ENCODE measurements around the gene FRYL. TPM values are rescaled to one million over a fixed set of nuclear protein-coding genes. Genes with fewer than 3 reads are reported as not detected.

FRYL gene
- total and polyA plus RNA-seq, 2 of the 13 experiments (the other 11 are each of a cell fraction or from before 2014, with no cell fraction given): 9.7 to 19.6 TPM

DNA sequence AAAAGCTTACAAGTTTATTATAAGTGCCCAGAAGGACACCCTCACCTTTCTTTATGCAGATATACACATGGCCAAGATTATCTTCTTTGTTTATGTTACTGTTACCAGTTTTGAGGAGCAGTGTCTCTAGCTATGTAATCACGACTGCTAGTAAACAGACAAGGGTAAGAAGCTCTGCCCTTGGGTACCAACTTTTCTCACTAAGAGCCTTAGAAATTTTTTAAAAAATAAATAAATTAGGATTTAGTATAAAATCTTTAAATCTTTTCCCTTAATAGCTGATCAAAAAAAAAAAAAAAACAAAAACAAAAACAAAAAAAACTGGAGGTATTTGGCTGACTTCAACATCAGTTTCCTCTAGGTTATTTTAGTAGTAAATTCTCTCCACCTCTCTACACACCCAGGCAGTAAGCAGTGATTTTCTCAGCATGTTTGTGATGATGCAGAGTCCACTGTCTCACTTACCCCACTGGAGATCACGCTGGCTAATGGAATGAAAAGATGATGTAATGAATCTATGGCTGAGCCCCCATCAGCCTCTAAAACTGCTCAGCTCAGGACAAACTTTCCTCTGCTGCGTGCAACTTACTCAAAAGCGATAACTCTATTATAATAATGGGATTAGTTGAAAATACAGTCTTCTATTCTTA lies 125.9 kb downstream of the FRYL start:
- in situ Hi-C loops (cut with HindIII; ENCODE audit: extremely low pct_ligation_motif_present, low pct_unique_long_range_greater_than_20kb) (no loop called here), intact Hi-C loops (cut with micrococcal nuclease; ENCODE audit: unreplicated experiment) (no loop called here)
- ATAC-seq: no peak
- Histone ChIP-seq H3K27me3 (ENCODE audit: control insufficient read depth in 1 of 2, insufficient read depth in 2 of 2, low read length in 2 of 2) (no peaks in the 10 kb centered on the region), H2AFZ (ENCODE audit: low read length) (no peak overlapping the region), H4K20me1 (ENCODE audit: insufficient read depth, low read length) (no peaks in the 10 kb centered on the region), H3K9me3 (ENCODE audit: low read length) (no peaks in the 10 kb centered on the region), H3K36me3 (replicated peaks in 1 of 2; ENCODE audit: control insufficient read depth in 1 of 2, insufficient read depth in 2 of 2, low read length in 2 of 2) (no peaks in the 10 kb centered on the region), H3K4me2 (ENCODE audit: low read depth, low read length) (no peak overlapping the region), H3K4me3 (replicated peaks in 1 of 3; ENCODE audit: insufficient read depth in 1 of 3, low read depth in 2 of 3, low read length in 3 of 3) (no peak overlapping the region), H3K4me1 (ENCODE audit: insufficient read depth, low read length) (no peaks in the 10 kb centered on the region), H3K9ac (ENCODE audit: insufficient read depth, low read depth, low read length) (no peak overlapping the region), H3K79me2 (ENCODE audit: insufficient read depth, low read length) (no peaks in the 10 kb centered on the region), H3K27ac (ENCODE audit: extremely low read length, insufficient read depth, low read length) (no peak overlapping the region)
- POLR2A ChIA-PET: no interaction called here
- no peak for TF ChIP-seq ZSCAN21 (CRISPR knock-in tag; IDR thresholded peaks at IDR 0.05; ENCODE audit: borderline replicate concordance)
- no peak for TF ChIP-seq CBFB (CRISPR knock-in tag; IDR thresholded peaks at IDR 0.05)
- no peak for FAIRE-seq
- 98% methylated on average over 4 of the region's 4 CpGs for WGBS (ENCODE audit: low lambda C conversion rate)
- CTCF ChIA-PET (ENCODE audit: low intra/inter-chr PET ratio, low total read pairs): no interaction called here
- DNase-seq (ENCODE audit: low spot score): no peak
- no TSS peak for BruUV-seq (replicated peaks)

DNA sequence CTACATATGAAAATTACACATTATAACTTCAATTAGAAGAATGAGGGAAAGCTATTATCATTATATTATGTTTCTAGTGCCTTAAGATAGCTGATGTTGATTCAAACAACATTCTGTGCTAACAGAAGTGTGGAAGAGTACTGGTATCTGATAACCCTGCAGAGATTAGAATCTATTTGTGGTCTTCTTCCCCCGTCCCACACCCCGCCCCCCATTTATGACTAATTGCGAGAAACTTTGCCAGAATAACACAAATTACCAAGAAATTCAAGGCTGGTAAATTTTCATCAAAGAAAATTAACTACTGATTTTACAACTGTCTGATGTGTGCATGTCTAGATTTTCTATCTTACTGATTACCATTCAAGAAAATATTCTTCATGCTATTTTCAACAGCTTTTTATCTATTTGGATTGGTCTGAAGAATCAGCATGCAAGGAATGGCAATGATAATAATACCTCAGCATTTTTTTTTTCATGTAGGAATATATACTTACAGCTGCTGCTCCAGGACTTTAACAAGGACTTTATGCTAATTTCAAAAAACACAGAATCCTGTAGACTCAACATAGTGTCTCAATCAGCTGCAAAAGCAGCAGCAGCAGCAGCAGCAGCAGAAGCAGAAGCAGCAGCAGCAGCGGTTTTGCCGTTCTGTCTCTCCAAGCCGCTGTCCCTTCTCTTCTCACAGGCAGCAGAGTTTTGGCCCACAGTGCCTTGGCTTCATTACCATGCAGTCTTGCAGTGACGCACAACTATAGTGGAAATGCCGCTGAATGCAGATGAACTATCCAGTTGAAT lies 126.7 kb downstream of the FRYL start:
- FAIRE-seq: no peak
- H4K20me1 ChIP-seq (ENCODE audit: insufficient read depth, low read length): no peaks in the 10 kb centered on the region
- H3K9ac ChIP-seq (ENCODE audit: insufficient read depth, low read depth, low read length): no peak overlapping the region
- H3K79me2 ChIP-seq (ENCODE audit: insufficient read depth, low read length): no peaks in the 10 kb centered on the region
- in situ Hi-C loops (cut with HindIII; ENCODE audit: extremely low pct_ligation_motif_present, low pct_unique_long_range_greater_than_20kb) (no loop called here), intact Hi-C loops (cut with micrococcal nuclease; ENCODE audit: unreplicated experiment) (no loop called here)
- H3K27me3 ChIP-seq (ENCODE audit: control insufficient read depth in 1 of 2, insufficient read depth in 2 of 2, low read length in 2 of 2): no peaks in the 10 kb centered on the region
- CTCF ChIA-PET (ENCODE audit: low intra/inter-chr PET ratio, low total read pairs): no interaction called here
- no peak overlapping the region for H3K4me3 ChIP-seq (replicated peaks in 1 of 3; ENCODE audit: insufficient read depth in 1 of 3, low read depth in 2 of 3, low read length in 3 of 3)
- ATAC-seq: no peak
- no peak overlapping the region for H3K4me2 ChIP-seq (ENCODE audit: low read depth, low read length)
- H3K4me1 ChIP-seq (ENCODE audit: insufficient read depth, low read length): no peaks in the 10 kb centered on the region
- no peak for DNase-seq (ENCODE audit: low spot score)
- H3K27ac ChIP-seq (ENCODE audit: extremely low read length, insufficient read depth, low read length): no peak overlapping the region
- POLR2A ChIA-PET: no interaction called here
- 94% methylated on average over 8 of the region's 8 CpGs for WGBS (ENCODE audit: low lambda C conversion rate)
- H3K36me3 ChIP-seq (replicated peaks in 1 of 2; ENCODE audit: control insufficient read depth in 1 of 2, insufficient read depth in 2 of 2, low read length in 2 of 2): no peaks in the 10 kb centered on the region
- BruUV-seq (replicated peaks): no TSS peak
- no peaks in the 10 kb centered on the region for H3K9me3 ChIP-seq (ENCODE audit: low read length)
- no peak overlapping the region for H2AFZ ChIP-seq (ENCODE audit: low read length)
- no peak for TF ChIP-seq ZNF672 (CRISPR knock-in tag; IDR thresholded peaks at IDR 0.05)
- peak in 1 of 2 experiments; percentile 36; a peak in 2 of 4 replicates for TF ChIP-seq MAFK (conservative IDR thresholded peaks at IDR 0.05 in 1 of 2, IDR thresholded peaks at IDR 0.05 in 1 of 2; ENCODE audit: low read length in 2 of 2)

All from HepG2 (cell line).